Mesendoderm (in vitro differentiated cells): ENCODE results near the gene ADISSP.

Experiments
- DNase-seq: peaks from one replicate; pipeline ENCODE4 v3.0.0; 2013
- H2AK5ac ChIP-seq: 2 replicates; pipeline ENCODE4 v1.6.1; 2013; ENCODE audit warnings: low read length, inconsistent platforms
- H2BK120ac ChIP-seq: 2 replicates; pipeline ENCODE4 v1.6.1; 2013; ENCODE audit warnings: low read depth, mild to moderate bottlenecking, low read length, moderate library complexity, mixed read lengths
- H2BK15ac ChIP-seq: replicated peaks from 2 replicates; pipeline ENCODE4 v1.6.1; 2013; ENCODE audit warnings: low read depth, mild to moderate bottlenecking, moderate library complexity
- H2BK5ac ChIP-seq: 2 replicates; pipeline ENCODE4 v1.6.1; 2013; ENCODE audit warnings: low read length, inconsistent platforms
- H3K18ac ChIP-seq: 2 replicates; pipeline ENCODE4 v1.6.1; 2013; ENCODE audit warnings: mild to moderate bottlenecking, low read length, mixed read lengths
- H3K23ac ChIP-seq: one replicate; pipeline ENCODE4 v1.6.1; 2013; ENCODE audit warnings: low read length
- H3K27ac ChIP-seq: 2 replicates; pipeline ENCODE4 v1.5.1; 2013; ENCODE audit warnings: low read depth, mild to moderate bottlenecking, inconsistent platforms, low read length, moderate library complexity
- H3K27me3 ChIP-seq: 2 replicates; pipeline ENCODE4 v1.6.1; 2013; ENCODE audit warnings: low read length, control low read depth, mild to moderate bottlenecking, inconsistent platforms; ENCODE audit not compliant: insufficient read depth, poor library complexity
- H3K36me3 ChIP-seq: 2 replicates; pipeline ENCODE4 v1.6.1; 2013; ENCODE audit warnings: low read length, inconsistent platforms; ENCODE audit not compliant: control insufficient read depth, insufficient read depth
- H3K4ac ChIP-seq: one replicate; pipeline ENCODE4 v1.6.1; 2013; ENCODE audit warnings: low read depth, mild to moderate bottlenecking, low read length, moderate library complexity
- H3K4me1 ChIP-seq: 2 replicates; pipeline ENCODE4 v1.6.1; 2013; ENCODE audit warnings: low read depth, low read length, inconsistent platforms; ENCODE audit not compliant: control insufficient read depth
- H3K4me2 ChIP-seq: 2 replicates; pipeline ENCODE4 v1.6.1; 2013; ENCODE audit warnings: low read length
- H3K4me3 ChIP-seq: 2 replicates; pipeline ENCODE4 v1.5.1; 2013; ENCODE audit warnings: mild to moderate bottlenecking, low read length
- H3K56ac ChIP-seq: one replicate; pipeline ENCODE4 v1.6.1; 2013; ENCODE audit warnings: low read length
- H3K79me1 ChIP-seq: 2 replicates; pipeline ENCODE4 v1.6.1; 2013; ENCODE audit warnings: low read length, inconsistent platforms
- H3K79me2 ChIP-seq: 2 replicates; pipeline ENCODE4 v1.6.1; 2013; ENCODE audit warnings: mild to moderate bottlenecking, low read length; ENCODE audit not compliant: control insufficient read depth, insufficient read depth
- H3K9ac ChIP-seq: 2 replicates; pipeline ENCODE4 v1.6.1; 2013; ENCODE audit warnings: low read length, inconsistent platforms
- H4K5ac ChIP-seq: one replicate; pipeline ENCODE4 v1.6.1; 2013; ENCODE audit warnings: low read length
- H4K8ac ChIP-seq: one replicate; pipeline ENCODE4 v1.6.1; 2013; ENCODE audit warnings: low read depth, mild to moderate bottlenecking, control low read depth, low read length, moderate library complexity
- WGBS: extraction: QIAGEN DNeasy Blood & Tissue Kit; methylation state at CpG from one replicate; pipeline ENCODE4 v1.1.7; 2013; ENCODE audit warnings: low lambda C conversion rate, missing lambda C conversion rate; ENCODE audit not compliant: insufficient coverage; ENCODE audit errors: extremely low coverage; 5-methylcytosine and 5-hydroxymethylcytosine counted together

ADISSP gene

GRCh38 chr20:3800256-3800877 is 32.8 kb upstream of the ADISSP start:
- Histone ChIP-seq H2BK5ac (no peak overlapping the region), H2BK120ac (no peak overlapping the region), H4K8ac (no peak overlapping the region), H3K18ac (no peak overlapping the region), H3K27ac (peak overlapping the region; percentile 18), H3K4me3 (no peak overlapping the region), H3K23ac (peak overlapping the region; percentile 45), H3K4me2 (no peak overlapping the region), H3K79me1 (peaks cover 1% of the 10 kb centered on the region), H3K4me1 (peaks cover 13% of the 10 kb centered on the region), H3K79me2 (no peaks in the 10 kb centered on the region), H2AK5ac (no peak overlapping the region), H3K27me3 (no peaks in the 10 kb centered on the region), H3K36me3 (peaks cover 8% of the 10 kb centered on the region), H3K56ac (peak overlapping the region; percentile 42), H3K9ac (peak overlapping the region; percentile 32), H3K4ac (no peak overlapping the region), H4K5ac (no peak overlapping the region), H2BK15ac (no peak overlapping the region)
- DNase-seq: peak; percentile 81
- no CpG with 5 or more reads among the region's 18 CpGs for WGBS

- H3K27me3 ChIP-seq: no peaks in the 10 kb centered on the region
- no peak for DNase-seq
These were observed 31.3 kb upstream of the ADISSP start for GRCh38 chr20:3798908-3799248.

DNA sequence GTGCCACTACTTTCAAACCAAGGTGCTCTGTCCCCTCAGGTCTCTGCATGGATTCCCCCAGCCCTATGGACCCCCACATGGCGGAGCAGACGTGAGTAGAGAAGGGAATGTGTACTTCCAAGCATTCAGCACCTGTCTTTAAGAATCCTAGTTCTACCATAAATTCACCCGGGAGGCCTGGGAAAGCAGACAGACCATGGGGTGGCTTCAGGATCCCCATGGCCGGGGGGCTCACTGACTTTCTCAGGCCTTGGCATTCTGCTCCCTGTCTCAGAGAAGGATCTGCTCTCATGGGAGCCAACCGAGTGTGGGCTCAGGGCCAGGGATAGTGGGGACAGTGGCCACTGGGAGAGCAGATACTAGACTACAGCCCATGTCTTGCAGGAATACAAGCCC is 30.8 kb upstream of the ADISSP start:
- H3K27me3 ChIP-seq: no peaks in the 10 kb centered on the region
- H3K79me2 ChIP-seq: no peaks in the 10 kb centered on the region
- no peak overlapping the region for H2BK5ac ChIP-seq
- no peak overlapping the region for H3K18ac ChIP-seq
- H3K56ac ChIP-seq: no peak overlapping the region
- no peak overlapping the region for H4K5ac ChIP-seq
- H2BK15ac ChIP-seq: no peak overlapping the region
- no peak overlapping the region for H2BK120ac ChIP-seq
- H3K23ac ChIP-seq: no peak overlapping the region
- H3K4ac ChIP-seq: no peak overlapping the region
- no peak overlapping the region for H4K8ac ChIP-seq
- H3K4me3 ChIP-seq: no peak overlapping the region
- H2AK5ac ChIP-seq: no peak overlapping the region
- peaks cover 1% of the 10 kb centered on the region for H3K79me1 ChIP-seq
- no peak overlapping the region for H3K27ac ChIP-seq
- H3K4me2 ChIP-seq: no peak overlapping the region
- peaks cover 6% of the 10 kb centered on the region for H3K36me3 ChIP-seq
- peaks cover 13% of the 10 kb centered on the region for H3K4me1 ChIP-seq
- no CpG with 5 or more reads among the region's 5 CpGs for WGBS
- H3K9ac ChIP-seq: no peak overlapping the region
- no peak for DNase-seq

More at GRCh38 chr20:3798908-3799248, 31.3 kb upstream of the ADISSP start:
- H3K4me1 ChIP-seq: peaks cover 13% of the 10 kb centered on the region
- no peak overlapping the region for H2AK5ac ChIP-seq
- peaks cover 8% of the 10 kb centered on the region for H3K36me3 ChIP-seq
- no peak overlapping the region for H2BK5ac ChIP-seq
- WGBS: no CpG with 5 or more reads among the region's 3 CpGs
- no peak overlapping the region for H2BK120ac ChIP-seq
- H3K27ac ChIP-seq: no peak overlapping the region
- H3K18ac ChIP-seq: no peak overlapping the region
- H3K79me1 ChIP-seq: peaks cover 1% of the 10 kb centered on the region
- H3K4me2 ChIP-seq: no peak overlapping the region
- H3K9ac ChIP-seq: no peak overlapping the region
- H3K4me3 ChIP-seq: no peak overlapping the region
- no peaks in the 10 kb centered on the region for H3K79me2 ChIP-seq
- H3K56ac ChIP-seq: peak overlapping the region; percentile 42
- no peak overlapping the region for H3K23ac ChIP-seq
- H4K8ac ChIP-seq: no peak overlapping the region
- no peak overlapping the region for H3K4ac ChIP-seq
- no peak overlapping the region for H2BK15ac ChIP-seq
- no peak overlapping the region for H4K5ac ChIP-seq

- H3K4me3 ChIP-seq: no peak overlapping the region
These were observed 30.2 kb upstream of the ADISSP start for GRCh38 chr20:3797592-3798372.

DNA sequence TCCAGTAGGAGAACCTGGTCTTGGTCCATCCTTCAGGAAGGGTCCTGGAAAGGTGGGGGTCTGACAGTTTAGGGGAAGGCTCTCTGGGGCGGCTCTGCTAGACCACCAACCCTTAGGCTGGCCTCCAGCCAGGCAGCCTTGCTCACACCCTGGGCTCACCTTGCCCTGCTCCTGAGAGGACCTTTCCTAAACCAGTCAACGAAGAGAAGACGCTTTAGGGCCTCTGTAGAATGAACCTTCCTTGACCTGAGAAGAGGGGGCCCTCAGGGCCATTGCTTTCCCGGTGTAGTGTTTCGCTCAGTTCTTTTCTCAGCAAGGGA is 29.6 kb upstream of the ADISSP start:
- H3K4me1 ChIP-seq: peaks cover 13% of the 10 kb centered on the region
- peak overlapping the region; percentile 90 for H3K56ac ChIP-seq
- no CpG with 5 or more reads among the region's 5 CpGs for WGBS
- H3K36me3 ChIP-seq: no peaks in the 10 kb centered on the region
- no peak overlapping the region for H3K23ac ChIP-seq
- no peak overlapping the region for H3K4ac ChIP-seq
- no peak for DNase-seq
- H4K8ac ChIP-seq: no peak overlapping the region
- no peaks in the 10 kb centered on the region for H3K79me2 ChIP-seq
- no peaks in the 10 kb centered on the region for H3K27me3 ChIP-seq
- H2BK5ac ChIP-seq: no peak overlapping the region
- no peak overlapping the region for H2BK120ac ChIP-seq
- no peak overlapping the region for H3K4me3 ChIP-seq
- H3K4me2 ChIP-seq: peak overlapping the region; percentile 20
- H2AK5ac ChIP-seq: peak overlapping the region; percentile 45
- H2BK15ac ChIP-seq: no peak overlapping the region
- peaks cover 1% of the 10 kb centered on the region for H3K79me1 ChIP-seq
- H4K5ac ChIP-seq: no peak overlapping the region
- H3K9ac ChIP-seq: peak overlapping the region; percentile 82
- no peak overlapping the region for H3K18ac ChIP-seq
- no peak overlapping the region for H3K27ac ChIP-seq

More at GRCh38 chr20:3797592-3798372, 30.2 kb upstream of the ADISSP start:
- Histone ChIP-seq H3K4me1 (peaks cover 13% of the 10 kb centered on the region), H3K27ac (no peak overlapping the region), H3K23ac (no peak overlapping the region), H4K8ac (no peak overlapping the region), H3K56ac (peak overlapping the region; percentile 49), H3K4ac (no peak overlapping the region), H4K5ac (no peak overlapping the region), H3K79me1 (peaks cover 1% of the 10 kb centered on the region), H3K79me2 (no peaks in the 10 kb centered on the region), H2BK120ac (no peak overlapping the region), H2AK5ac (no peak overlapping the region), H2BK15ac (no peak overlapping the region), H3K18ac (no peak overlapping the region), H3K36me3 (peaks cover 1% of the 10 kb centered on the region), H2BK5ac (no peak overlapping the region), H3K4me2 (no peak overlapping the region), H3K27me3 (no peaks in the 10 kb centered on the region), H3K9ac (peak overlapping the region; percentile 82)
- no CpG with 5 or more reads among the region's 19 CpGs for WGBS
- no peak for DNase-seq
